B cell (primary cell): ENCODE results near the gene RAMP2. TPM values are rescaled to one million over a fixed set of nuclear protein-coding genes. Genes with fewer than 3 reads are reported as not detected.

Experiments
- ATAC-seq: fragments of 200-7000 bp; cut with Tn5 transposase; one replicate; pipeline ENCODE4 v1.10.0; 2021; ENCODE audit warnings: low read depth, mild to moderate bottlenecking, moderate number of reproducible peaks, moderate library complexity
- CTCF ChIA-PET: fragments of 350-600 bp; sonication (Branson Sonifier 250); formaldehyde crosslinking; loops from one replicate; lab custom pipeline; 2021; ENCODE audit warnings: antibody characterized with exemption, inconsistent platforms; lab: Charles Lee
- POLR2A ChIA-PET: fragments of 350-600 bp; sonication (Branson Sonifier 250); formaldehyde crosslinking; loops from one replicate; lab custom pipeline; 2021; ENCODE audit warnings: antibody characterized with exemption; lab: Charles Lee
- DNase-seq: peaks from one replicate; pipeline ENCODE4 v3.0.0; 2013
- H2AFZ ChIP-seq: 2 replicates; pipeline ENCODE4 v1.6.1; 2012; ENCODE audit warnings: mild to moderate bottlenecking, low read depth, low read length; ENCODE audit not compliant: insufficient read depth, poor library complexity, severe bottlenecking
- H3K27ac ChIP-seq, 2 donors: 1 replicate in 1 of 2; 2 replicates in 1 of 2; pipeline ENCODE4 v1.5.1; 2012 to 2013; ENCODE audit warnings: low read length in 2 of 2, mild to moderate bottlenecking in 2 of 2, moderate library complexity in 1 of 2
- H3K27me3 ChIP-seq, 4 experiments: fragments of 200-600 bp in 1 of 4; sonication (generic) in 1 of 4; replicated peaks in 1 of 4; 1 replicate in 2 of 4; 2 replicates in 2 of 4; pipeline versions ENCODE4 v1.6.1 to v1.7.0; 2013 to 2016; ENCODE audit warnings: low read length in 3 of 4, mild to moderate bottlenecking in 2 of 4, mixed read lengths in 1 of 4, moderate library complexity in 1 of 4; ENCODE audit not compliant: insufficient read depth in 4 of 4, control insufficient read depth in 3 of 4; ENCODE audit errors: control extremely low read depth in 1 of 4
- H3K36me3 ChIP-seq, 2 experiments: replicated peaks in 1 of 2; 1 replicate in 1 of 2; 2 replicates in 1 of 2; pipeline versions ENCODE4 v1.6.1 to v1.7.1; 2013; ENCODE audit warnings: low read length in 1 of 2; ENCODE audit not compliant: insufficient read depth in 2 of 2, control insufficient read depth in 1 of 2; ENCODE audit errors: control extremely low read depth in 1 of 2, extremely low read depth in 1 of 2
- H3K4me1 ChIP-seq, 2 donors: fragments of 200-600 bp in 1 of 2; sonication (generic) in 1 of 2; 1 replicate in 1 of 2; 2 replicates in 1 of 2; pipeline versions ENCODE4 v1.5.1 to v1.6.1; 2013 to 2017; ENCODE audit warnings: low read length in 2 of 2; ENCODE audit not compliant: control insufficient read depth in 2 of 2, insufficient read depth in 2 of 2
- H3K4me2 ChIP-seq: replicated peaks from 2 replicates; pipeline ENCODE3; 2012; ENCODE audit warnings: mild to moderate bottlenecking, low read depth, low read length; ENCODE audit not compliant: poor library complexity, severe bottlenecking
- H3K4me3 ChIP-seq, 5 experiments: fragments of 200-600 bp in 1 of 5; sonication (generic) in 1 of 5; 1 replicate in 3 of 5; 2 replicates in 2 of 5; pipeline versions ENCODE4 v1.5.1 to v1.7.0; 2011 to 2016; ENCODE audit warnings: low read length in 4 of 5, mild to moderate bottlenecking in 4 of 5, low read depth in 2 of 5, control low read depth in 1 of 5, moderate library complexity in 1 of 5; ENCODE audit not compliant: insufficient read depth in 1 of 5; ENCODE audit errors: control extremely low read depth in 1 of 5, extremely low read depth in 1 of 5
- H3K79me2 ChIP-seq: fragments of 200-600 bp; sonication (generic); one replicate; pipeline ENCODE4 v1.6.0; 2016; ENCODE audit warnings: low read length; ENCODE audit not compliant: control insufficient read depth, insufficient read depth
- H3K9ac ChIP-seq: fragments of 200-600 bp; sonication (generic); 2 replicates; pipeline ENCODE4 v1.6.1; 2017; ENCODE audit warnings: mild to moderate bottlenecking, low read length, moderate library complexity
- H3K9me3 ChIP-seq, 3 donors: one replicate each; pipeline versions ENCODE4 v1.6.1 to v1.7.1; 2013; ENCODE audit warnings: low read length in 2 of 3; ENCODE audit not compliant: control insufficient read depth in 2 of 3, insufficient read depth in 1 of 3; ENCODE audit errors: control extremely low read depth in 1 of 3
- H4K20me1 ChIP-seq: 2 replicates; pipeline ENCODE4 v1.6.0; 2012; ENCODE audit warnings: mild to moderate bottlenecking, low read length; ENCODE audit not compliant: insufficient read depth, control insufficient read depth, poor library complexity, severe bottlenecking
- H3K27ac Mint-ChIP-seq: one replicate; pipeline ENCODE4 v1.8.0; 2021; ENCODE audit warnings: mixed read lengths
- H3K27me3 Mint-ChIP-seq: one replicate; pipeline ENCODE4 v1.8.0; 2021; ENCODE audit warnings: mixed read lengths
- H3K4me1 Mint-ChIP-seq: one replicate; pipeline ENCODE4 v1.8.0; 2021; ENCODE audit warnings: mixed read lengths
- H3K4me3 Mint-ChIP-seq: one replicate; pipeline ENCODE4 v1.8.0; 2021; ENCODE audit warnings: mixed read lengths
- H3K9me3 Mint-ChIP-seq: one replicate; pipeline ENCODE4 v1.8.0; 2022; ENCODE audit warnings: mixed read lengths; ENCODE audit not compliant: insufficient read depth
- CTCF ChIP-seq: fragments of 200-600 bp; IDR thresholded peaks from one replicate; pipeline ENCODE4 v1.8.0; 2022; ENCODE audit warnings: antibody characterized with exemption, mild to moderate bottlenecking
- EZH2 ChIP-seq: IDR thresholded peaks from 2 replicates; pipeline ENCODE4 v1.6.1; 2012; ENCODE audit warnings: borderline replicate concordance, low read depth, mild to moderate bottlenecking, moderate library complexity, low read length; ENCODE audit not compliant: insufficient read depth, poor library complexity, severe bottlenecking
- WGBS: methylation state at CpG from one replicate; pipeline ENCODE4 v1.1.5; 2013; ENCODE audit warnings: missing lambda C conversion rate; ENCODE audit not compliant: insufficient coverage; 5-methylcytosine and 5-hydroxymethylcytosine counted together
- intact Hi-C: fragments of 100-400 bp; cut with micrococcal nuclease; formaldehyde crosslinking; loops from one replicate; pipeline ENCODE4 v1.10.0; 2022
- polyA plus RNA-seq: library from polyadenylated mRNA; depleted of rRNA; stranded (reverse); fragments of >200 nt; gene quantifications from 2 replicates; pipeline ENCODE4 v1.2.3, GENCODE V29; 2012
- total RNA-seq, 2 donors: library from RNA; stranded (reverse); fragments of 120-200 nt in 1 of 2; gene quantifications; 1 replicate in 1 of 2; 2 replicates in 1 of 2; pipeline versions ENCODE4 v1.2.3 to v1.2.4, GENCODE V29; 2013 to 2022

Gene RAMP2
- total and polyA plus RNA-seq, 2 donors (not counting 1 experiment from before 2014, with no cell fraction given), result not detected

GRCh38 chr17:42773290-42774035 lies 12.4 kb downstream of the RAMP2 start, which contains the start of gene VPS25:
VPS25 (plus strand) TSS chr17:42773449; CDS start chr17:42773476, 27 bp downstream.
- H3K27ac Mint-ChIP-seq, result peak within 1 kb of the TSS; percentile 98
- Histone ChIP-seq H4K20me1 (no peaks in the 10 kb centered on the region), H3K36me3 (peaks cover 2 to 35% of the 10 kb centered on the region in 2 experiments), H3K79me2 (peaks cover 4% of the 10 kb centered on the region), H2AFZ (peak within 1 kb of the TSS; percentile 92), H3K9ac (peak within 1 kb of the TSS; percentile 90), H3K4me1 (peaks cover 16 to 17% of the 10 kb centered on the region in 2 donors), H3K9me3 (no peaks in the 10 kb centered on the region), H3K4me3 (peak within 1 kb of the TSS; percentile 71 to 88 (median 82)), H3K27me3 (no peaks in the 10 kb centered on the region), H3K27ac (peak within 1 kb of the TSS; percentile 81 to 85), H3K4me2 (peak within 1 kb of the TSS; percentile 74)
- H3K4me1 Mint-ChIP-seq, result peaks cover 23% of the 10 kb centered on the region
- no peaks in the 10 kb centered on the region for H3K27me3 Mint-ChIP-seq
- ChIA-PET CTCF (interaction anchor here (0.6 to 3.1 kb wide), 9 partner anchors 10 to 195 kb away, joined by 3 to 22 read pairs (median 4); partner anchors contain the start of gene PSMC3IP), POLR2A (interaction anchor here (0.6 to 2.3 kb wide), 10 partner anchors 12 to 251 kb away, joined by 3 to 9 read pairs (median 3); partner anchors contain the start of genes BECN1, CNTD1, COA3 and RND2)
- intact Hi-C loops, result loop anchor here (1.0 kb wide), 4 partner anchors 25 to 225 kb away; partner anchors contain the start of genes BECN1, CNTD1, COA3 and EZH1
- H3K4me3 Mint-ChIP-seq, result peak within 1 kb of the TSS; percentile 99
- TF ChIP-seq EZH2, result no peak
- TF ChIP-seq CTCF, result no peak
- no peaks in the 10 kb centered on the region for H3K9me3 Mint-ChIP-seq
- 7% methylated on average over 33 of the region's 39 CpGs for WGBS
- ATAC-seq (peak; percentile 89), DNase-seq (peak; percentile 87)
